Stimulated activated CD8-positive, alpha-beta memory T cell treated with anti-CD3 and anti-CD28 coated beads, Interleukin-12 subunit alpha, Interleukin-12 subunit beta, amount 100 ng/mL, for 1 hour (primary cell): Measurements from ENCODE around the gene SLC48A1.

Source experiments
- DNase-seq: peaks from one replicate; pipeline ENCODE4 v3.0.0-alpha.2; 2020; ENCODE audit warnings: low read depth

The SLC48A1 gene

DNA sequence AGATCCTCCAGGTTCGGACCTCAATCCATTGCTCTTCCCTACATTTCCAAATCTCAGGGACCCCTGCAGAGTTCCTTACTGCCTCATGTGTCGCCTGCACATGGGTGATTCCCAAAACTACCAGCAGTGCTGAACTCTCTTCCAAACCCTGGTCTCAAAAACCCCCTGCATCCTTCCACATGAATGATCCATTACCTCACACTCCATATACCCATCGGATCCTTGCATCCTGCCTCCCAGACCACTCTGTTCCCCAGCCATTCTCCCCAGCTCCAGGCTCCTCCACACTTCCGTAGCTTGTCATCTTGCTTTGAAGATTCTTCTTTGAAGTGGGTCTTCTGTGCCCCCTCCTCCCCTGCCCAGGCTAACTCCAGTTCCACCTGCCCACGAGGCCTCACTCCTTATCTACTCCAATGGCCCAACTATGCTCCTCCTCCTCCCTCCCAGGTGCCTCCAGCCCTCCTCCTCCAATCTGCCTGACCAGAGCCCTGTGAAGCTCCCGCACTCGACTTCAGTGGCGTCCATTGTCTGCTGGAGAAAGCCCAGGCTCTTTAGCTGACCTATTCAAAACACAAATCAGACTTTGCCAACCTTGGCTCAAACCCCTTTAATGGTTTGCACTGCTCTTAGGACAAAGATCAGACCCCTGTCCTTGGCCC lies 28.1 kb upstream of the SLC48A1 start:
- DNase-seq: no peak

DNA sequence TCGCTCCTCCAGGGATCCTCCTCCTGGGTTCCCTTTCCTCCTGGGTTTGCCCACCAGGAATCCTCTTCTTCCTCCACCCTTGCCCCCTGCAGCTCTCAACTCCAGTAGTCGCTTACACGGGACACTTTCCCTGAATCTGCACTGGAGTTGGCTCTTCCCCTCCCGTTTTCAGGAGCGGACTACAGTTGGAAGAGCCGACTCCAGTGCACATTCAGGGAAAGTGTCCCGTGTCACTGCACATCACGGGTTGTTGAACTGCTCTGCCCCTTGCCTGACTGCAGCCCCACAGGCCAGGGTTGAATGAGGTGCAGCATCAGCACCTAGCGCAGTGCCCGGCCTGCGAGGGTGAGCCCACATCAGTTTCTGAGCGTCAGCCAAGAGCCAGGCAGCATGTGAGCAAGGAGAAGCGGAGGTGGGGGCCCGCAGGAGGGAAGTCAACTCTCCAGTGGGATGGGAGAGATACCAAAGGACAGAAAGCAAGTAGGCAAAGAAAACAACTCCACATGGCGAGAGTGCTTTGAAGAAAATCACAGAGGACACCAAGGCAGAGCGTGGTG lies 27.5 kb upstream of the SLC48A1 start:
- no peak for DNase-seq

DNA sequence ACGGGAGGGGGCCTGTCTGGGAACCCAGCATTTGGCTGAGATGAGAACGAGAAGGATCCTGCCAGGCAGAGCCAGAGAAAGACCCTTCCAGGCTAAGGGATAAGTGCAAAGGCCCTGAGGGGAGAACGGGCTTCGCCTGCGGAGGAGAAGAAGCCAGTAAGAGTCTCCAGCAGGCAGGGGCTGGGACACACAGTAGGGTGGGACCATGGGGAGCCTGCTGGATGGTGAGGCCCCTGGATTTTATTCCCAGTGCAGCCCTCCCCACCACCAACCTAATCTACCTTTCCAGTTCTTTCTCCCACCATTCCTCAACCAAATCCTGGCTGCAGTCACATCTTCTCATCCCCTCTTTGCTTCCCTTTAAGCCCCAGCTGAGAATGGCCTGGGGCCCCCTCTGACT lies 27.0 kb upstream of the SLC48A1 start:
- DNase-seq: no peak

DNA sequence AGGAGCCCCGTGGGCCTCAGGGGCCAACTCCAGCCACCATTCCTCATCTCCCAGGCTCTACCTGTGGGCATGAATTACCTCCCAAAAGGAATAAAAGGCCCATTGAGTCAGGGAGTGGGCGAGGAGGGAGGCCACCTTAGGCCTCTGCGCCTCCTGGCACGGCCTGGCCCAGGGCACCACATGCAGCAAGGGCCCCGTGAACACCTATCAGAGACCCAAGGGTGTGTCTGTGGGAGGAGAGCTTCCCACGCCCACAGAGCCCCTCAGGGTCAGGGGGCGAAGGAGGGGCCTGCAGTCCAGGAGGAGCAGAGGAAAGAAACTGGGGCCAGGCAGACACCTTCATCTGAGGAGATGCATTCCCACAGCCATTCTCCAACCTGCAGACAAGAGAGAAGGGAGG lies 26.5 kb upstream of the SLC48A1 start:
- DNase-seq: no peak

DNA sequence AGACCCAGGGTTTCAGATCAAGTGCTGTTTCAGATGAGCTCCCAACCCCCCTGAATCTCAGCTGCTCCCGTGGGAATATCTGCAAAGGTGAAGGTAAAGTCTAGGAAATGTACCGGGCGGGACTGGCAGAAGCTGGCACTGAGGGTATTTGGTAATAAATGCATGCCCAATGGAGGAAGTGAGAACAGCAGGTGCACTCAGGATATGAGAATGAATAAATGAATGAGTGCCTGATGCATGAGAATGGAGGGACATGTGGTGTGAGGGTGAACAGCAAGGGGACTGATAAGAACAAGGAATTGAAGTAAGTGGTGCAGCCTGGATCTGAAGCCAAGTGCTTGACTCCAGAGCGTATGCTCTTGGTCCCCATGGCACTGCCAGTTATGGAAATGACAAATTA lies 25.9 kb upstream of the SLC48A1 start:
- no peak for DNase-seq

DNA sequence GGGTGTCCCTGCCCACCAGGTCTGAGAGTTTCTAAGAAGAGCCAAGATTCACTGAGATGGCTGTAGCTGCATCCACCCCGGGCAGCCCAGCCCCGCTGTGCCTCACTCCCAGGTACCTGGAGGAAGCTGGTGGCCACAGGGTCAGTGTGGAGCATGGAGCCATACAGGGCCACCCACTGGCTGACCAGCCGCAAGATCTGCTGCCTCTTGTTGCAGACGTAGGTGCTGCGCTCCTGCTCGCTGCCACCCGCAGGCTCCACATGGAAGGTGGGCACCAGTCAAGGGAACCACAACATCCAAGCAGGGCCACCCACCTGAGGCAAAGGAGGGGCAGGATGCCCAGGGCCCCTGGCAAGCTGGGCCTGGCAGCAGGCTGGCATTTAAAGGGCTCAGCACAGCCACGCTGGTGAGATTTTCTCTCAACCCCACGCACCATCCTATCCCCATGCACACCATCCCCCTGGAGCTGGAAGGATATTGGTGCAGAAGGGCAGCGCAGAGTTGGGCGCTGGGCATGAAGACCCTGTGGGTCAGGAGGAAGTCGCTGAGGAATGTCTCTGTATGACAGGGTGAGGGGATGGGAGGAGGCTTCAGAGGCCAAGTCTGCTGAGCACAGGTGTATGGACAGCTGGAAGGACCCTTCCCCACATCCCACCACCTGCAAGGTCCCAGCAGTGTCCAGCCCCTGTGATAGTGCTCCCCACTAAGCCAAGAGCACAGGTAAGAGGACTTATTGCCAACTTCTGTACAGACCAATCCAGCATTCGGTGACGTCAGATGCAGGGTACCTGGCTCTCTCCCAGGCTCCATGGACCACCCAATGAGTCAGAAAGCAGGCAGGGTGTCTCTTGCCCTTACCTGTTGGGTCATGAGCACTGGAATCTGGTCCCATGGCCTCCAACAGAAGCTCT lies 25.2 kb upstream of the SLC48A1 start:
- DNase-seq: no peak

DNA sequence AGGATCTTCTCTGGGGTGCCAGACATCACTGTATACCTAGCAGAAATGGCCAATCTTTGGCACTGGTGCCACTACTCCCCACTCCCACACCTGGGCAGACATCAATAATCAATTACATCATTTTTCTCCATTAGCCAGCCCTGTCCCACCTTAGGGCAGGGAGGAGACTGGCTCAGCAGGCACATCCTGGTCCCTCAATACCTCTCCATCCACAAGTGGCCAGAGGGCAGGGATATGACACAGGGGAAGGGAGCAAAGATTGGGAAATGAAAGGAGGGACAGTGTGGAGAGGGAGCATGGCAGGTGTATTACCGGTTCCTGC lies 24.6 kb upstream of the SLC48A1 start:
- no peak for DNase-seq

DNA sequence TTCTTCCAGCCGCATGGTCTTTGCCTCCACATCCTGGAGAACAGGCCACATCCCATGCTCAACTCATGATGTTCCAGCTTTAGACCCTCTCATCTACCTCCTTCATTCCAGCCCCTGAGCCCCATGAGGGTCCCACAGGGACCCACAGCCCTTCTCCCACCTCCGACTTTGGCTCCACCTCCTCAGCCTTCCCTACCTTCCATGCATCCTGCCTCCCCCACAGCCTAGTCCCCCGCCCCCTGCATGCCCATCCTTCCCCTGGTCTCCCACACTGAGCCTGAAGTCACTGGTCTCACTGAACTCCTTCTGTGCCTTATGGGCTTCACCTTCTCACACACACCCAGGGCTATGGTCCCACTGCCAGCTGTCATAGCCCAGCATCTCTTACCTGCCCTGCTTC lies 24.1 kb upstream of the SLC48A1 start:
- DNase-seq: no peak

DNA sequence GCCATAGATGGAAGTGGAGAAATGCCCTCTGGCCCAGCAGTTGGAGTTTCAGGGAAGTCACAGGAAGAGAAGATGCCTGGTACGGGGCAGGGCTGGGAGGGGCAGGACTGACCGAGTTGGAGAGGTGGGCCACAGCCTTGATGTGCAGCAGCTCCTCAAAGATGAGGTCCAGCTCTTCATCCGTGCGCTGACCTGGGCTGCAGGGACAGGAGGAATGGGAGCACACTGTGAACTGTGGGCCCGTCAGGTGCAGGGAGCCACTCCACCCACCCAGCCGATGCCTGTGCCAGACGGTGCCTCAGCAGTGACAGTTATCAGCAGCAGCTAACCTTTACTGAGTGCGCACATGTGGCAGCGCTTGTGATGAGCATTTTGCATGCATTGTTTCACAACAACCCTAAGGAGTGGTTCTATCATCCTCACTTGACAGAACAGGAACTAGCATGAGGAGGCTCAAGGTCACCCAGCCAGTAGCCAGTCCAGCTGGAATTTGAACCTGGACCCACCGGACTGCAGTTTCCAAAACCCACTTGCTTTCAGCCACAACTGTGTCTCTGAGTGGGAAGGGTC lies 22.7 kb upstream of the SLC48A1 start:
- DNase-seq: no peak

DNA sequence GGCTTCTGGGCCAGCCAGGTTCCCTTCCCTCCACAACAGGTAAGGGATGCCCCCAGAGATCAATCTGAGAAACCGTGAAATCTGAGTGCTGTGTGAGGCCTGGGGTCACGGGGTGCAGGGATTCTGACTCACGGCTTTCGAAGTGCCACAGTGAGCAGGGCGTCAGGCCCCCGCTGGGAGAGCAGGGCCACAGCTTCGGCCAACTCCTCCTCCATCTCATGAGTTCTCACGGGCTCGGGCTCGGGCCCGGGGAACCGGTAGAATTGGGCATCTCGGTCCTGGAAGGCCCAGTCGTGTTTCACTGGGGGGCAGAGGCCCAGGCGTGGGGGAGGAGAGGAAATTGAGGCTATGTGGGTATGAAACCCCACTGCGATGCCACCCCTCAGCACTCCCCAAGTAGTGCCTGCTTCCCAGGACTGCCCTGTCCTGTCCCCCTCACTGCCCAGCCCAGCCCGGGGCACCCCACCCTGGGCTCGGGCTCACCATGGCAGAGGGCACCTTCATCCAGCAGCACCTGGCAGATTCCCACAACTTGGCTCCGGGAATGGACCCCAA lies 22.0 kb upstream of the SLC48A1 start:
- no peak for DNase-seq

DNA sequence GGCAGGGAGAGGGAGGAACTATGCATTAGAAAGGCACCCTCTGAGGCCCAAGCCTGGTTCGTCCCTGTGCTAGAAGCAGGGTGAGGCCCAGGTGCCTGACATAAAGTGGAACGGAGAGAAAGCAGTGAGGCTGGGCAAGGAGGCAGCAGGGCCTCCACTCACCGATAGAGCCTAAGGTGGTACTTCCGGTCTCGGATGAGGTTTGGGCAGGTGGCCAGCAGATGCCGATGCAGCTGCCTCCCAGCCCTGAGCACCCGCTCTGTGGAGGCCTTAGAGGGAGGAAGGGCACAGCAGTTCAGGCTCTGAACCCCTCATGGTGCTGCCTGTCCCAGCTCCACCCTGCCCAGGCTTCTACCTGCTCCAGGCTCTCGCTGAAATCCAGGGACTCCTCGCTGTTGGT lies 21.5 kb upstream of the SLC48A1 start:
- DNase-seq: no peak

DNA sequence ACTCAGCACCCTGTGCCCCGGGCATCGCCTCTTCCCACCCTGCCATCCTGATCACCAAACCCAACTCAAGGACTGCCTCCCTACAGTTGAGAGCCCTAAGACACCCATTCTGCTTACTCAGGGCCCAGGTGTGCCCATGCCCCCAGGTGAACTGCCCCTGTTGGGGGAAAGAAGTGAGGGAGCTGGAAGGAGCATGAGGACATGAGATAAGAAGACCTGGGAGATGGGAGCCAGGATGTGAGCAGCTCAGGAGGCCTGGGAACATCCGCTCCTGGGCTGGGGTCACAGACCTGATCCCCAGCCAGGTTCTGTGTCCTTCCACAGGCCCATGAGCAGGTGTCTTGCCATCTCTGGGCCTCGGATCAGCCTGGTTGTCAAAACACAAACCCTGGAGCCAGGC lies 20.9 kb upstream of the SLC48A1 start:
- no peak for DNase-seq

DNA sequence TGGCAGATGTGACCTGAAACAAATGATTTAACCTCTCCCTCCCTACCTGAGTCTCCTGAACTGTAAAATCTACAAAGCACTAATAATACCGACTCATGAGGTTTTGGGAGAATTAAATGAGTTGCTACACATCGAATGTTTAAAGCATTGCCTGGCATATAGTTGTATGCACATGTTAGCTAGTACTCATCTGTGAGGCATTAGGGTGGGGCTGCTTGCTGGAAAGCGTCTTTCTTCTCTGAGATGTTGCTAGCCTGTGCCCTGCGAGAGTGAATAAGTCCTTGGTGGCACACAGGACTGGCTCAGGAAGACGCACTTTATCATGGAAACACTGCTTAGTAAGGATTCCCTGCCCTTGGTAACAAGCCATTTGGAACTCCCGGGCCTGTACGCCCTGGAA lies 20.5 kb upstream of the SLC48A1 start:
- no peak for DNase-seq

DNA sequence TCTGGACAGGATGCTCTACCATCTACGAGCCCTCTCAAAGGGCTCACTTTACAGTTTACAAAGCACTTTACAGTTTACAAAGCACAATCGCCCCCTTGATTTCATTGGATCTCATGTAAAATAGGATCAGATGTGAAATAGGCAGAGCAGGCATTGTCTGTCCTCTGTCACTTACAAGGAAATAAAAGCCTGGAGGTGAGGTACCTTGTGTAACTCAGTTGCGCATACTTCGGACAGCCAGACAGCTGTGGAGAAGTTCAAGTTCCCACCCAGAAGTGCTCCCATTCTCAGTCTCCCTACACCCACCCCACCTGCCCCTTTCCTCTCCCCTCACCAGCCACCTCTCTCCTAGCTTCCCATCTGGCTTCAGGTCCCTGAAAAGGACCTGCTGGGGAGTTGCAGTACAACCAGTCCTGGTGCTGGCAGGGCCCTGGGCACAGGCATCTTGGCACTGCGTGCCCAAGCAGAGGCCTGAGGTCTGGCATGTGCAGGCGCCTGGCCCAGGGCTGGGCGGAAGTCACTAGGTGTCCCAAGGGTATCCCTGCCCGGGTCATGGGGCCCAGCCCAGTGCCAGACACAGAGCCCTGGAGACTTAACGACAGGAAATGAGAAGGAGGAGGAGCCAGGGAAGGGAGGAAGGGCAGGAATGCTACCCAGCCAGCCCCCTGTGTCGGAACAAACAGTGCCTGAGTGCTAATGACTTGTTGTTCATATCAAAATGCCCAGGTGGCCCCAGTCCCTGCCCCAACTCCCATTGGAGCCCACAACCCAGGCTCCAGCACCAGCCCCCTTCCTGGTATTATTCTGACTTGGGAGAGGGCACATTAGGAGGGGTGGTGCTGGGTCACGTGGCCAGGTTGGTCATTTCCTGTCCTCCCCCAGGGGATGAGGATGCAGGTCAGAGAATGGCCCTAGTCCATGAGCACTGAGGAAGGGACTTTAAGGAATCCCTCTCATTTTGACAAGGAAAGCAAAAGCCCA lies 19.7 kb upstream of the SLC48A1 start:
- DNase-seq: no peak

DNA sequence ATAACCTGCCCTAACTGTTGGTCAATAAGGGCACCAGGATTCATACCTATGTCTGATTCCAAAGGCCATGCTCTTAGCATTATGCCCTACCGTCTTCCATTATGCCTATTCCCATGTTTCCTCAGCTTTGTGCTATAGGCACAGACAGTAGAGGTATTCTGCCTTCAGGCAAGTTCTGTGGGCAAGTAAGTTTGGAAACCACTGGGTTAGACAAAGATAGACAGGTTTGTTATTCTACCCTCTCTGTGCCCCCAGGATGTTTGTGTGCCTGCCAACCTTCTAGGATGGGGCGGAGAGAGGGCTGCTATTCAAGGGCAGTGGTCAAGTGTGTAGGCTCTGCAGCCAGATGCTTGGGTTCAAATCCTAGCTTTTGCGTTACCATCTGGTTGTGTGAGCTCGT lies 18.9 kb upstream of the SLC48A1 start:
- DNase-seq: no peak

DNA sequence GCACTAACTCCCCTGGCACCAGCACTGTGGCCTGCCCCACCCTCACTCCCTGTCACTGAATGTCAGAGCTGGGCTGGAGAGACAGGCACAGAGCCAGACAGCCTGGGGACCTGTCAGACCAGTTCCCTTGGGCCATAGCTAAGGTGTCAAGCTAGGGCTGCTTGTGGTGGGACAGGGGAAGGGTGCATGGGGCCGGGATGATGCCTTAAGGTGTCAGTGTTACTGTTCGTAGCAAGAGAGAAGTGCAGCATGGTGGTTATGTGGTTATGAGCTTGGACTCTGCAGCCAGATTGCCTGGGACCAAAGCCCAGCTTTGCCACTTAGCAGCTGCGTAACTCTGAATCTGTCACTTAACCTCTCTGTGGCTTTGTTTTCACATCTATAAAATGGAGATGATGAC lies 18.2 kb upstream of the SLC48A1 start:
- no peak for DNase-seq

DNA sequence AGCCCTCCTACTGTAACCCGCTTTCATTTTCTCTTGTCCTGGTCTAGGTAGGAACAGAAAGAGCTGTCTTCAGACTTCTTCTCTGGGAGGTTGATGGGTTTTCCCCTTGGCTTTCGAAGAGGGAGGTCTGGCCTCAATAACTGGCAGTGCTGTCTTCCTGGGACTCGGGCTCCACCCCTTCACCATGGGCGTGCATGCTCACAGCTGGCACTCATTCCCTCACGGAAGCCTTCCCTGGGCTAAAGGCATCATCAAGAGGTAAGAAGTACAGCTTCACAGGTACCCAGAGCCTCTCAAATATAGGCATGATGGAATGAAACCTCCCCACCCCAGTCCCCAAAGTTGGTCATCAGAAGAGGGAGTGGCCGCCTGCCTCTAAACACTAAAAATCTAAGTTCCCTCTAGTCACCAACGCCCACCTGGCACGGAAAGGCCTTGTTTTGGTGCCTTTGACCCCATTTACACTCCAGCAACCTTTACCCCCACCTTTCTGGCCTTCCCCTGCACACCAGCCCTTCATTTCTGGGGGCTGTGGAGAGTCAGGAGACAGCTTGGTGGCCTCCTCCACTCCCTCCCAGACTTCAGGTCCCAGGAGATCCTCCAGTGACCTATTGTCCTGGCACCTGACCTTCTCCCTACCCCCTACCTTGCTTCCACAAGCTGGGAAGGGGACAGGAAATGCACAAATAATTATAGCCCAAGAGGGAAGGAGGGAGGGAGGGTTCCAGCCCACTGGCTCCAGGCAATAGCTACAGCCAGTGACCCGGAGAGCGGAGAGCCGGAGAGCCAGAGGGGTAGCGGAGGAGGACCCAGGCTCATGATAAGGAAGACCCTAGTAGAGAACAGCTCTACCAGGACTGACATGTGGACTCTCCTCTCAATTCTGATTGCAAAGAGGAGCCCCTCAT lies 17.1 kb upstream of the SLC48A1 start:
- no peak for DNase-seq

DNA sequence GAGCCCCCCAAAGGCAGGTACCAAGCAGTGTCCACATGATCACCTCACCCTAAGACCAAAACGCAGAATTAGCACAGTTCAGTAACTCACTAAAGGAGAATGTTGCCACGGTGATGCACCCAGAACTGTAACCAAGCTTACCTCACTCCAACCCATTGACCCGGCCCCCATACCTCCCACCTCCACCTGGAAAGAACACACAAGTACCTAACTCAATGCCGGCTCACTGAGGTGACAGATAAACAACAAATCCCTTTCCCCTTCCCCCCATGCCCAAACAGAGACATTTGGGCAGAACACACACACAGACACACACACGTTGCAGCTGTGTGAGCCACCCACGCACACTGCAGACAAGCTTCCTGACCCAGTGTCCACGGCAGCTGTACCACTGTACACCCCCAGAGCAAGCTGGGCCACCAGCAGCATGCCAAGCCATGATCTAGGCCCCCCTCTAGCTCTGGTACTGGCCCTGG lies 15.6 kb upstream of the SLC48A1 start:
- no peak for DNase-seq

DNA sequence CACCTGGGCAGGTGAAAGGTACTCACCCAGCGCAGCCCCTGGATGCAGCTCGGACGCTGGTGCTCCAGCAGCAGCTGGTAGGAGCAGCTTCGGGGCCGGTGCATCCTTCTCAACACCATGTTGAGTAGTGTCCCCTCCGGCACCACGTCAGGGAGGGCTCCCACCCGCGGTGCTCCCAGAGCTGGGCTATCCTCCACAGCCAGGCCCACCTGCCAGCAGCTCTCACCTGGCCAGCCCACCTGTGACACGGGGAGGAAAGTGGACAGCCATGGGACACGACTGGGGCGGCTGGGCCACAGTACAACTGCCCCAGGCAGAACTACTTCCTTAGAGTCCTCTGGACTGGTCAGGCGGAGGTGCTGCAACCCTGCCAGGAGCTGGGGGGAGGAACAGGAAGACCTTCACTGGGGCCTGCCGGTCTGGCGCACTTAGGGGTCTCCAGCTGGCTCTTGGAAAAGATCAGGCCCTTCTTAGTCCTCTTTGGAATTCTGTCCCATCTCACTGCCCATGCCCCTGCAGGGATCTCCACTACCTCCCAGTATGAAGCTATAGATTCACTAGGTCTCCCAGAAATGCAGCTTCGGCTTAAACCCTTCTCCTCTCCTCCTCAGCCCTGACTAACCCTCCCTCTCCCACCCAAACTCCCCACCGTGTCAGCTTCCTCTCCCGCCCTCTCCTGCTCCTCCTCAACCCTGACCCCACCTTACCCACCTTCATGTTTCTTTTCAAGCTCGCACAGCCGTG lies 15.0 kb upstream of the SLC48A1 start:
- DNase-seq: no peak

DNA sequence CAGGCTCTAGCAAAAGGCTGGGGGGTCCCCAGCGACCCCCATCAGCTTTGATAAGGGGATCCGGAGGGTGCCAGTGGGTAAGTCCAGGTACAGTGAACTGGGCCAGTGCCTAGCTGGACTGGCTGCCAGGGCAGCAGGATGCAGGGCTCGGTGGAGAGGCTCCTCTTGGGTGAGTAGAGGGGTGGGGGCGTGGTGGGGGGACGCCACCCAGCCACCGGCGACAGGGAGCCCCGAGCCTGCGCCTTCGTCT lies 14.5 kb upstream of the SLC48A1 start:
- DNase-seq: no peak
